Activated T-helper 1 cell treated with anti-CD3 and anti-CD28 coated beads, Interleukin-2, amount 50 U/mL, for 16 hours (primary cell): ENCODE data around the gene CAMSAP3.

Experiments used
- DNase-seq, 2 donors: peaks; one replicate each; pipeline ENCODE4 v3.0.0-alpha.2; 2020; ENCODE audit warnings: low read depth in 1 of 2, low spot score in 1 of 2

The CAMSAP3 gene

GRCh38 chr19:7647156-7647555, 51.5 kb downstream of the CAMSAP3 start:
- no peak for DNase-seq

- DNase-seq, result no peak
Measured at GRCh38 chr19:7648265-7649014, 52.8 kb downstream of the CAMSAP3 start.

GRCh38 chr19:7650148-7650547, 54.5 kb downstream of the CAMSAP3 start:
- no peak for DNase-seq

- DNase-seq, result peak; percentile 78 to 84
Measured at GRCh38 chr19:7652061-7652641, 56.5 kb downstream of the CAMSAP3 start.

- no peak for DNase-seq
Measured at GRCh38 chr19:7654401-7654800, 58.7 kb downstream of the CAMSAP3 start.

- no peak for DNase-seq
Measured at GRCh38 chr19:7655581-7655980, 59.9 kb downstream of the CAMSAP3 start.

GRCh38 chr19:7657131-7657751, 61.6 kb downstream of the CAMSAP3 start:
- no peak for DNase-seq

- no peak for DNase-seq
Measured at GRCh38 chr19:7658219-7658686, 62.6 kb downstream of the CAMSAP3 start.

GRCh38 chr19:7661744-7662538, 66.3 kb downstream of the CAMSAP3 start:
- DNase-seq, result no peak

- DNase-seq, result no peak
Measured at GRCh38 chr19:7662657-7663056, 67.0 kb downstream of the CAMSAP3 start.

GRCh38 chr19:7663706-7664105, 68.0 kb downstream of the CAMSAP3 start:
- DNase-seq, result no peak

- DNase-seq, result no peak
Measured at GRCh38 chr19:7665076-7665475, 69.4 kb downstream of the CAMSAP3 start.
